A673 (cell line): ENCODE measurements around the gene KRTAP10-11. TPM values are rescaled to one million over a fixed set of nuclear protein-coding genes. Genes with fewer than 3 reads are reported as not detected.
"Not testable (repeated sequence)": the region's sequence is repeated elsewhere in the genome, so short reads cannot be mapped to it uniquely, and the experiment has no call there.

ENCODE experiments used
- BruUV-seq: library from RNA; stranded (reverse); fragments of 400-500 nt; replicated peaks from 2 replicates; lab custom pipeline; 2021; lab: Mats Ljungman, UMichigan
- CTCF ChIA-PET: fragments of 300-600 bp; sonication (Branson Sonifier 250); formaldehyde crosslinking; loops from one replicate; lab custom pipeline; 2022; ENCODE audit warnings: antibody characterized with exemption; lab: Charles Lee
- POLR2A ChIA-PET: fragments of 300-600 bp; sonication (Branson Sonifier 250); formaldehyde crosslinking; loops from one replicate; lab custom pipeline; 2022; ENCODE audit warnings: antibody characterized with exemption; ENCODE audit not compliant: low non-redundant PET; lab: Charles Lee
- DNase-seq: peaks from one replicate; pipeline ENCODE4 v3.0.0-alpha.2; 2015; ENCODE audit warnings: low spot score
- H3K27ac ChIP-seq: fragments of 200-600 bp; sonication (generic); 2 replicates; pipeline ENCODE4 v1.5.1; 2016; ENCODE audit warnings: mixed run types, low read depth, mild to moderate bottlenecking, mixed read lengths, antibody characterized with exemption, low read length; ENCODE audit not compliant: poor library complexity, severe bottlenecking
- H3K27me3 ChIP-seq: fragments of 200-600 bp; sonication (generic); replicated peaks from 2 replicates; pipeline ENCODE4 v1.6.1; 2017; ENCODE audit warnings: mixed run types, low read depth, mild to moderate bottlenecking, mixed read lengths, antibody characterized with exemption, low read length; ENCODE audit not compliant: insufficient read depth, poor library complexity
- H3K36me3 ChIP-seq: fragments of 200-600 bp; sonication (generic); 2 replicates; pipeline ENCODE4 v1.6.1; 2016; ENCODE audit warnings: mixed run types, mild to moderate bottlenecking, mixed read lengths, antibody characterized with exemption, low read length; ENCODE audit not compliant: insufficient read depth, poor library complexity, severe bottlenecking
- H3K4me1 ChIP-seq: fragments of 200-600 bp; sonication (generic); 2 replicates; pipeline ENCODE4 v1.6.1; 2017; ENCODE audit warnings: mixed run types, mild to moderate bottlenecking, mixed read lengths, antibody characterized with exemption, low read length; ENCODE audit not compliant: insufficient read depth, poor library complexity, severe bottlenecking
- H3K4me3 ChIP-seq: fragments of 200-600 bp; sonication (generic); 2 replicates; pipeline ENCODE4 v1.5.1; 2016; ENCODE audit warnings: low read depth, mixed run types, mild to moderate bottlenecking, mixed read lengths, low read length; ENCODE audit not compliant: poor library complexity, severe bottlenecking
- H3K9me3 ChIP-seq: fragments of 200-600 bp; sonication (generic); 2 replicates; pipeline ENCODE4 v1.6.1; 2016; ENCODE audit warnings: mixed run types, low read depth, mild to moderate bottlenecking, mixed read lengths, antibody characterized with exemption, low read length; ENCODE audit not compliant: poor library complexity, severe bottlenecking
- EZH2 ChIP-seq: fragments of 200-600 bp; sonication (generic); IDR thresholded peaks from 2 replicates; pipeline ENCODE4 v1.6.1; 2017; ENCODE audit warnings: borderline replicate concordance, low read depth, mild to moderate bottlenecking, mixed read lengths, antibody characterized with exemption, low read length; ENCODE audit not compliant: poor library complexity, severe bottlenecking
- intact Hi-C: fragments of 100-400 bp; cut with micrococcal nuclease; formaldehyde crosslinking; loops from one replicate; pipeline ENCODE4 v1.10.0; 2022; ENCODE audit not compliant: unreplicated experiment
- total RNA-seq: library from RNA; stranded (reverse); gene quantifications from 2 replicates; pipeline ENCODE4 v1.2.3, GENCODE V29; 2021
- TF ChIP-seq, protein P1 (sequence below): fragments of 300-800, 200-600 bp; sonication (generic); conservative IDR thresholded peaks from 2 replicates; pipeline ENCODE4 v1.5.1; 2017; ENCODE audit warnings: low read depth, mild to moderate bottlenecking, antibody characterized with exemption, low read length, moderate library complexity, mixed read lengths

Gene KRTAP10-11
- total RNA-seq, 1 experiment from 2014 or later: not detected

GRCh38 chr21:44684483-44684882, 38.3 kb downstream of the KRTAP10-11 start:
- H3K27me3 ChIP-seq: no peaks in the 10 kb centered on the region
- CTCF ChIA-PET: no interaction called here
- H3K9me3 ChIP-seq: no peaks in the 10 kb centered on the region
- no peak for DNase-seq
- intact Hi-C loops: no loop called here
- no peaks in the 10 kb centered on the region for H3K36me3 ChIP-seq
- no peaks in the 10 kb centered on the region for H3K4me1 ChIP-seq
- TF ChIP-seq, protein P1, sequence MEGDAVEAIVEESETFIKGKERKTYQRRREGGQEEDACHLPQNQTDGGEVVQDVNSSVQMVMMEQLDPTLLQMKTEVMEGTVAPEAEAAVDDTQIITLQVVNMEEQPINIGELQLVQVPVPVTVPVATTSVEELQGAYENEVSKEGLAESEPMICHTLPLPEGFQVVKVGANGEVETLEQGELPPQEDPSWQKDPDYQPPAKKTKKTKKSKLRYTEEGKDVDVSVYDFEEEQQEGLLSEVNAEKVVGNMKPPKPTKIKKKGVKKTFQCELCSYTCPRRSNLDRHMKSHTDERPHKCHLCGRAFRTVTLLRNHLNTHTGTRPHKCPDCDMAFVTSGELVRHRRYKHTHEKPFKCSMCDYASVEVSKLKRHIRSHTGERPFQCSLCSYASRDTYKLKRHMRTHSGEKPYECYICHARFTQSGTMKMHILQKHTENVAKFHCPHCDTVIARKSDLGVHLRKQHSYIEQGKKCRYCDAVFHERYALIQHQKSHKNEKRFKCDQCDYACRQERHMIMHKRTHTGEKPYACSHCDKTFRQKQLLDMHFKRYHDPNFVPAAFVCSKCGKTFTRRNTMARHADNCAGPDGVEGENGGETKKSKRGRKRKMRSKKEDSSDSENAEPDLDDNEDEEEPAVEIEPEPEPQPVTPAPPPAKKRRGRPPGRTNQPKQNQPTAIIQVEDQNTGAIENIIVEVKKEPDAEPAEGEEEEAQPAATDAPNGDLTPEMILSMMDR: no peak
- TF ChIP-seq EZH2: no peak
- no peak overlapping the region for H3K4me3 ChIP-seq
- POLR2A ChIA-PET: no interaction called here
- no TSS peak for BruUV-seq
- no peak overlapping the region for H3K27ac ChIP-seq

DNA sequence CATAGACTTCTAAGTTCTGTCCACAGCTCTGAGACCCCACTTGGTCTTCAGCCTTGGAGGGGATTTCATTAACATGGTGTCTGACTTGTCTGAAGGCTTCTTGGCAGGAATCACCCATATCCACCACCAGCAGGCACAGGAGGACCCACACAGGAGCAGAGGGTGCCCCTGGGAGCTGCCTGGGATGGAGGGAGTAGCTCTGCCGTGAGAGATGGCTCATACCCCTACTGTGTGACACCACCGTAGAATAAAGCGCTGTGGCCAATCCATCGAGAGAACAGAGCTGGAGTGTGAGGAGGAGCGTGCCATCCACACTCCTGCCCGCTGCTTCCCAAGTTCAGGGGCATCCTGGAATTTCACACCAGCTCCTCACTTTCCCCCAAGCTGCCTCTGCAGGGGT, 38.8 kb downstream of the KRTAP10-11 start:
- H3K9me3 ChIP-seq, H3K27ac ChIP-seq, H3K27me3 ChIP-seq, H3K4me3 ChIP-seq, H3K36me3 ChIP-seq, DNase-seq, H3K4me1 ChIP-seq, intact Hi-C loops, POLR2A ChIA-PET, CTCF ChIA-PET, BruUV-seq: not testable (repeated sequence)

DNA sequence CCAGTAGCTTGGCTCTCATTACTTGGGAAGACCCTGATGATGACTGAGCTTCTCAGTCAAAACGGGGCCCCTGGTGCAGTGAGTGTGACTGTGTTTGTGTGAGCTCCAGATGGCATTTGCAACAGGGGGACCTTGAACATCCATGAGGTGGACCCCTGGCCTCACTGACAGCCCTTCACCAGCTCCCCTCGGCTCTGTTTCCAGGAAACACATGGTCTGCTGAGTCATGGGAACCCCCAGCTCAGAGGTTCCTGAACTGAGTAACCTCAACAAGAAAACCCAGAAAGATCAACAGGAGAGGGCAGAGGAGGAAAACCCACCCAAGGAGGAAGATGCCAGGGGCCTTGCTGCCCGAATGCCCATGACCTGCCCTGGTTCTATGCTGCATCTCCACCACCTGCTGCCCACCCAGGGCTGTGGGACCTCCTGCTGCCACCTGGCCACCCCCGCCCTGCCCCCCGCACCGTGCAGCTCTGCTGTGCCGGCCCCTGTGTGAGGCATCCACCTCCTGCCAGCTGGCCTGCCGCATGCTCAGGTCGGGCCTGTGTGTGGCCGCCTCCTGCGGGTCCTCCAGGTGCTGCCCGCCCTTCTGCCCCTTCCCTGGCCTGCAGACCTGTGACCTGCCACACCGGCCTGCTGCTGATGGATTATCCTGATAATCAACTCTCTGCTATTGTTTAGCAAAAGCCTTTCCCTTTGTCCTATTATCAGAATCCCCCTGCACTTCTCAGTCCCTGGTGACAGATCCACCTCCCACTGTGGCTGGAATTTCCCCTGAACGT, 40.0 kb downstream of the KRTAP10-11 start:
- peak overlapping the region; percentile 15 for H3K27ac ChIP-seq
- intact Hi-C loops: no loop called here
- BruUV-seq: no TSS peak
- no peaks in the 10 kb centered on the region for H3K27me3 ChIP-seq
- no peaks in the 10 kb centered on the region for H3K4me1 ChIP-seq
- DNase-seq: peak; percentile 35
- no peaks in the 10 kb centered on the region for H3K9me3 ChIP-seq
- H3K4me3 ChIP-seq: no peak overlapping the region
- no peaks in the 10 kb centered on the region for H3K36me3 ChIP-seq
- POLR2A ChIA-PET: no interaction called here
- no peak for TF ChIP-seq EZH2
- TF ChIP-seq, protein P1: no peak
- CTCF ChIA-PET: no interaction called here
